ENCODE measurements around the gene ABHD17C.

ABHD17C gene

GRCh38 chr15:80689716-80690115 is 5.4 kb upstream of the ABHD17C start:
- DNase-seq (ENCODE audit: low spot score), result no peak

GRCh38 chr15:80691575-80691974 is 3.5 kb upstream of the ABHD17C start:
- DNase-seq (ENCODE audit: low spot score), result no peak

GRCh38 chr15:80693682-80694610 is 1.2 kb upstream of the ABHD17C start:
- no peak for DNase-seq (ENCODE audit: low spot score)

GRCh38 chr15:80694611-80695098 is 455 bp upstream of the ABHD17C start:
- no peak for DNase-seq (ENCODE audit: low spot score)

GRCh38 chr15:80695911-80696661 is 976 bp downstream of the ABHD17C start:
- no peak for DNase-seq (ENCODE audit: low spot score)

- DNase-seq (ENCODE audit: low spot score), result no peak
Measured at GRCh38 chr15:80697075-80697685, 2.1 kb downstream of the ABHD17C start.

GRCh38 chr15:80698676-80699075 is 3.6 kb downstream of the ABHD17C start:
- DNase-seq (ENCODE audit: low spot score), result no peak

- DNase-seq (ENCODE audit: low spot score), result no peak
Measured at GRCh38 chr15:80699981-80700380, 4.9 kb downstream of the ABHD17C start.

GRCh38 chr15:80701676-80702311 is 6.7 kb downstream of the ABHD17C start:
- no peak for DNase-seq (ENCODE audit: low spot score)

GRCh38 chr15:80703081-80703480 is 8.0 kb downstream of the ABHD17C start:
- DNase-seq (ENCODE audit: low spot score), result no peak

GRCh38 chr15:80703965-80704364 is 8.9 kb downstream of the ABHD17C start:
- DNase-seq (ENCODE audit: low spot score), result no peak

GRCh38 chr15:80706161-80706560 is 11.1 kb downstream of the ABHD17C start:
- DNase-seq (ENCODE audit: low spot score), result no peak

GRCh38 chr15:80709542-80709941 is 14.4 kb downstream of the ABHD17C start:
- DNase-seq (ENCODE audit: low spot score), result no peak

- no peak for DNase-seq (ENCODE audit: low spot score)
Measured at GRCh38 chr15:80710635-80711554, 15.8 kb downstream of the ABHD17C start.

GRCh38 chr15:80711886-80712285 is 16.8 kb downstream of the ABHD17C start:
- no peak for DNase-seq (ENCODE audit: low spot score)

GRCh38 chr15:80712956-80713355 is 17.8 kb downstream of the ABHD17C start:
- DNase-seq (ENCODE audit: low spot score), result no peak

GRCh38 chr15:80721476-80721875 is 26.4 kb downstream of the ABHD17C start:
- no peak for DNase-seq (ENCODE audit: low spot score)

- DNase-seq (ENCODE audit: low spot score), result no peak
Measured at GRCh38 chr15:80722811-80723210, 27.7 kb downstream of the ABHD17C start.

GRCh38 chr15:80727196-80727595 is 32.1 kb downstream of the ABHD17C start:
- no peak for DNase-seq (ENCODE audit: low spot score)

GRCh38 chr15:80727596-80727995 is 32.5 kb downstream of the ABHD17C start:
- no peak for DNase-seq (ENCODE audit: low spot score)

GRCh38 chr15:80730387-80730786 is 35.3 kb downstream of the ABHD17C start:
- DNase-seq (ENCODE audit: low spot score), result no peak
